ENCODE measurements around the gene ARHGEF16. TPM values are rescaled to one million over a fixed set of nuclear protein-coding genes. Genes with fewer than 3 reads are reported as not detected.

Gene ARHGEF16
- total RNA-seq, 1 experiment from 2014 or later = 25.1 TPM

- intact Hi-C loops (cut with micrococcal nuclease; ENCODE audit: unreplicated experiment) = no loop called here
- Histone ChIP-seq H3K36me3 (ENCODE audit: low read depth) (no peaks in the 10 kb centered on the region), H3K27me3 (ENCODE audit: insufficient read depth, low read depth) (0 out of 2 replicates have a peak, but pooled peaks cover 2% of the 10 kb centered on the region), H3K9me3 (ENCODE audit: insufficient read depth, low read depth) (no peaks in the 10 kb centered on the region), H3F3A (ENCODE audit: insufficient read depth, low read depth) (peaks cover 28% of the 10 kb centered on the region; the same call in 1 of the 2 replicates), H3K79me2 (ENCODE audit: low read depth) (0 out of 2 replicates have a peak, but pooled peaks cover 9% of the 10 kb centered on the region), H3K9me2 (ENCODE audit: insufficient read depth) (no peaks in the 10 kb centered on the region), H4K20me1 (ENCODE audit: insufficient read depth) (0 out of 2 replicates have a peak, but pooled peaks cover 5% of the 10 kb centered on the region), H3K4me2 (peak overlapping the region; percentile 76), H2AFZ (no peak overlapping the region), H3K4me3 (peak overlapping the region; percentile 69; the same call in 1 of the 2 replicates), H3K27ac (no peak overlapping the region), H3K4me1 (replicated peaks; ENCODE audit: insufficient read depth) (peaks cover 22% of the 10 kb centered on the region)
- DNase-seq = no peak
- BruUV-seq (replicated peaks) = TSS peak; percentile 43
- CTCF ChIA-PET = no interaction called here
- no peak for TF ChIP-seq CTCF (conservative IDR thresholded peaks at IDR 0.05)
- no peak for TF ChIP-seq EZH2 (IDR thresholded peaks at IDR 0.05; ENCODE audit: low read depth)
- POLR2A ChIA-PET (ENCODE audit: unreplicated experiment) = no interaction called here
These were observed 1.4 kb downstream of the ARHGEF16 start for GRCh38 chr1:3455670-3456448.

GRCh38 chr1:3456449-3456963, 2.0 kb downstream of the ARHGEF16 start:
- no peaks in the 10 kb centered on the region for H3K9me3 ChIP-seq (ENCODE audit: insufficient read depth, low read depth)
- no peaks in the 10 kb centered on the region for H3K27me3 ChIP-seq (ENCODE audit: insufficient read depth, low read depth)
- ChIA-PET POLR2A (ENCODE audit: unreplicated experiment) (no interaction called here), CTCF (no interaction called here)
- peaks cover 28% of the 10 kb centered on the region; the same call in 1 of the 2 replicates for H3F3A ChIP-seq (ENCODE audit: insufficient read depth, low read depth)
- 0 out of 2 replicates have a peak, but pooled peaks cover 9% of the 10 kb centered on the region for H3K79me2 ChIP-seq (ENCODE audit: low read depth)
- H2AFZ ChIP-seq = no peak overlapping the region
- H4K20me1 ChIP-seq (ENCODE audit: insufficient read depth) = peaks cover 10% of the 10 kb centered on the region; the same call in 1 of the 2 replicates
- H3K36me3 ChIP-seq (ENCODE audit: low read depth) = no peaks in the 10 kb centered on the region
- no peak overlapping the region for H3K27ac ChIP-seq
- H3K9me2 ChIP-seq (ENCODE audit: insufficient read depth) = no peaks in the 10 kb centered on the region
- peaks cover 24% of the 10 kb centered on the region for H3K4me1 ChIP-seq (replicated peaks; ENCODE audit: insufficient read depth)
- no TSS peak for BruUV-seq (replicated peaks)
- TF ChIP-seq CTCF (conservative IDR thresholded peaks at IDR 0.05) = no peak
- no peak for TF ChIP-seq EZH2 (IDR thresholded peaks at IDR 0.05; ENCODE audit: low read depth)
- DNase-seq = no peak
- intact Hi-C loops (cut with micrococcal nuclease; ENCODE audit: unreplicated experiment) = no loop called here
- H3K4me2 ChIP-seq = no peak overlapping the region
- no peak overlapping the region for H3K4me3 ChIP-seq

GRCh38 chr1:3456964-3457909, 2.8 kb downstream of the ARHGEF16 start:
- CTCF ChIA-PET = no interaction called here
- Histone ChIP-seq H2AFZ (no peak overlapping the region), H3K9me3 (ENCODE audit: insufficient read depth, low read depth) (no peaks in the 10 kb centered on the region), H3F3A (ENCODE audit: insufficient read depth, low read depth) (peaks cover 28% of the 10 kb centered on the region; the same call in 1 of the 2 replicates), H3K36me3 (ENCODE audit: low read depth) (no peaks in the 10 kb centered on the region), H3K9me2 (ENCODE audit: insufficient read depth) (no peaks in the 10 kb centered on the region), H3K4me1 (replicated peaks; ENCODE audit: insufficient read depth) (peaks cover 24% of the 10 kb centered on the region), H3K4me2 (no peak overlapping the region), H3K27ac (no peak overlapping the region), H3K27me3 (ENCODE audit: insufficient read depth, low read depth) (no peaks in the 10 kb centered on the region), H3K79me2 (ENCODE audit: low read depth) (0 out of 2 replicates have a peak, but pooled peaks cover 9% of the 10 kb centered on the region), H3K4me3 (no peak overlapping the region), H4K20me1 (ENCODE audit: insufficient read depth) (peaks cover 13% of the 10 kb centered on the region; the same call in 1 of the 2 replicates)
- intact Hi-C loops (cut with micrococcal nuclease; ENCODE audit: unreplicated experiment) = no loop called here
- POLR2A ChIA-PET (ENCODE audit: unreplicated experiment) = no interaction called here
- no peak for DNase-seq
- BruUV-seq (replicated peaks) = no TSS peak
- TF ChIP-seq EZH2 (IDR thresholded peaks at IDR 0.05; ENCODE audit: low read depth) (no peak), CTCF (conservative IDR thresholded peaks at IDR 0.05) (no peak)

All from PC-9 (cell line).